AG04450 (cell line): ENCODE data around the gene PALLD. TPM values are rescaled to one million over a fixed set of nuclear protein-coding genes. Genes with fewer than 3 reads are reported as not detected.
"Not testable (repeated sequence)": the region's sequence is repeated elsewhere in the genome, so short reads cannot be mapped to it uniquely, and the experiment has no call there.

Experiments
- CTCF ChIA-PET: fragments of 300-600, 350-600 bp; formaldehyde crosslinking; extraction: SDS; loops from one replicate; lab custom pipeline; 2022; ENCODE audit warnings: antibody characterized with exemption, inconsistent platforms; lab: Charles Lee
- POLR2A ChIA-PET: fragments of 350-600 bp; formaldehyde crosslinking; extraction: SDS; loops from one replicate; lab custom pipeline; 2021; ENCODE audit warnings: antibody characterized with exemption, inconsistent platforms; lab: Yijun Ruan, JAX
- DNase-seq: peaks from one replicate; pipeline ENCODE4 v3.0.0-alpha.2; 2011; ENCODE audit warnings: low read depth, low spot score
- H3K27ac ChIP-seq: one replicate; pipeline ENCODE4 v1.5.1; 2012; ENCODE audit warnings: low read depth, low read length, control low read depth
- H3K27me3 ChIP-seq: one replicate; pipeline ENCODE4 v1.6.0; 2012; ENCODE audit warnings: low read length; ENCODE audit not compliant: control insufficient read depth, insufficient read depth
- H3K4me3 ChIP-seq: 2 replicates; pipeline ENCODE4 v1.5.1; 2011; ENCODE audit warnings: mild to moderate bottlenecking, low read depth, low read length, control low read depth
- H3K9me3 ChIP-seq: 2 replicates; pipeline ENCODE4 v1.5.1; 2012; ENCODE audit warnings: low read length; ENCODE audit not compliant: control insufficient read depth, insufficient read depth
- polyA plus RNA-seq: library from polyadenylated mRNA; depleted of rRNA; stranded (reverse); fragments of >200 nt; gene quantifications from 2 replicates; pipeline ENCODE4 v1.2.3, GENCODE V29; 2011; rRNA removed
- small RNA-seq: library from RNA; depleted of rRNA; stranded (forward); fragments of <200 nt; gene quantifications from one replicate; pipeline ENCODE3, GENCODE V24; 2012; ENCODE audit warnings: low read depth; ENCODE audit not compliant: insufficient read length
- TF ChIP-seq, protein P1 (sequence below): IDR thresholded peaks from 2 replicates; pipeline ENCODE4 v1.5.1; 2011; ENCODE audit warnings: low read depth, low read length, control low read depth, inconsistent platforms

PALLD gene
- polyA plus RNA-seq, 1 experiment: 159 TPM

- Histone ChIP-seq H3K27ac (no peak overlapping the region), H3K4me3 (no peak overlapping the region), H3K9me3 (no peaks in the 10 kb centered on the region), H3K27me3 (no peaks in the 10 kb centered on the region)
- TF ChIP-seq, protein P1, sequence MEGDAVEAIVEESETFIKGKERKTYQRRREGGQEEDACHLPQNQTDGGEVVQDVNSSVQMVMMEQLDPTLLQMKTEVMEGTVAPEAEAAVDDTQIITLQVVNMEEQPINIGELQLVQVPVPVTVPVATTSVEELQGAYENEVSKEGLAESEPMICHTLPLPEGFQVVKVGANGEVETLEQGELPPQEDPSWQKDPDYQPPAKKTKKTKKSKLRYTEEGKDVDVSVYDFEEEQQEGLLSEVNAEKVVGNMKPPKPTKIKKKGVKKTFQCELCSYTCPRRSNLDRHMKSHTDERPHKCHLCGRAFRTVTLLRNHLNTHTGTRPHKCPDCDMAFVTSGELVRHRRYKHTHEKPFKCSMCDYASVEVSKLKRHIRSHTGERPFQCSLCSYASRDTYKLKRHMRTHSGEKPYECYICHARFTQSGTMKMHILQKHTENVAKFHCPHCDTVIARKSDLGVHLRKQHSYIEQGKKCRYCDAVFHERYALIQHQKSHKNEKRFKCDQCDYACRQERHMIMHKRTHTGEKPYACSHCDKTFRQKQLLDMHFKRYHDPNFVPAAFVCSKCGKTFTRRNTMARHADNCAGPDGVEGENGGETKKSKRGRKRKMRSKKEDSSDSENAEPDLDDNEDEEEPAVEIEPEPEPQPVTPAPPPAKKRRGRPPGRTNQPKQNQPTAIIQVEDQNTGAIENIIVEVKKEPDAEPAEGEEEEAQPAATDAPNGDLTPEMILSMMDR: no peak
- DNase-seq: no peak
- ChIA-PET CTCF (no interaction called here), POLR2A (no interaction called here)
Measured at GRCh38 chr4:168945291-168945690, 448.4 kb downstream of the PALLD start.

DNA sequence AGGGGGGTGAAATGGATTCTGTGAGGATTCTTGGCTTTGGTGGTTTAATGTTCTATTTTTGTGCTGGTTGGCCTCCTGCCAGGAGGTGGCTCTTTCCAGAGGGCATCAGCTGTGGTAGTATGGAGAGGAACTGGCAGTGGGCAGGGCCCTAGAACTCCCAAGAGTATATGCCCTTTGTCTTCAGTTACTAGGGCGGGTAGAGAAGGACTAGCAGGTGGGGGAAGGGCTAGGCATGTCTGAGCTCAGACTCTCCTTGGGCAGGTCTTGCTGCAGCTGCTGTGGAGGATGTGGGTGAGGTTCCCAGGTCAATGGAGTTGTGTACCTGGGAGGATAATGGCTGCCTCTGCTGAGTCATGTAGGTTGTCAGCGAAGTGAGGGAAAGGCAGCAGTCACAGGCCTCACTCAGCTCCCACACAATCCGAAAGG is 456.0 kb downstream of the PALLD start:
- CTCF ChIA-PET: interaction anchor here (0.7 kb wide), 1 partner anchor 10 kb away, joined by 3 read pairs; no protein-coding TSS in a partner anchor
- H3K9me3 ChIP-seq, H3K27me3 ChIP-seq, H3K27ac ChIP-seq, DNase-seq, POLR2A ChIA-PET, H3K4me3 ChIP-seq: not testable (repeated sequence)

DNA sequence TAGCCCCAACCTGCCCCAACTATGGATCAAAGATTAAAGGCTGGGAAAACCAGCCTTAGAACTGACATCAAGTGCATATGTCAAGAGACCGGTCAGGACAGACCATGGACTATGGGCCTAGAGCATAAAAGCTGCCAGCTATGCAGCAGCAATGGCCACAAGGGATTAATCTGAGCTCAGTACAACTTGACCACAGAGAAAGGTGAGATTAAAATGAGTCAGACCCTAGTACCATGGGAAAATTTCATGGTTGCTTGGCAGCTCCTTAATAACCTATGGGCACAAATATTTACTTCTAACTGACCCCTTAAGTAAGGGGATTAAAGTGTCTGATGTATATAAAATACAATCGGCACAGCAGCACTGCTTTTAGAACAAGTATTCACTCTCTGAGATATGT is 458.8 kb downstream of the PALLD start:
- ChIA-PET POLR2A (no interaction called here), CTCF (interaction anchor here (1.2 to 1.3 kb wide), 2 partner anchors 9 to 34 kb away, joined by 3 read pairs; no protein-coding TSS in a partner anchor)
- Histone ChIP-seq H3K9me3 (no peaks in the 10 kb centered on the region), H3K4me3 (no peak overlapping the region), H3K27ac (no peak overlapping the region), H3K27me3 (no peaks in the 10 kb centered on the region)
- TF ChIP-seq, protein P1: no peak
- no peak for DNase-seq

DNA sequence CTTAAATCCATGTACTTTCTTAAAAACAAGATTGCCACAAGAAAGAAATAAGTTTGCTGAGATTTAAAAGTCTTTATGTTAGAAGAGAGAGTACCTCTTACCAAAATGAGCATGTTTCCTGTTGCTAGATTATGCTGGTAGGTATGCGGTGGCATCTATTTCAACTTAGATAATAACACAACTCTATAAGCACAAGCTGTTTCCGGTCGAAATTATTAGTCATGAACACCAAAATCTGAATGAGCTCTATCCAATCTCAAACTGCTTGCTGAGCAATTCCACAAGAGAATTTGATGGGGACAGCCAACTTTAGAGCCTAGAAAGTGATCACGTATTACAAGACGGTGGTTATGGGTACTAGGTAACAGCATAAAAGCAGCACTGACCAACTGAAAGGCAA is 463.9 kb downstream of the PALLD start:
- CTCF ChIA-PET: interaction anchor here (0.6 kb wide), 1 partner anchor 17 kb away, joined by 3 read pairs; no protein-coding TSS in a partner anchor
- no peak for DNase-seq
- Histone ChIP-seq H3K4me3 (no peak overlapping the region), H3K27me3 (no peaks in the 10 kb centered on the region), H3K9me3 (no peaks in the 10 kb centered on the region), H3K27ac (no peak overlapping the region)
- POLR2A ChIA-PET: no interaction called here
- TF ChIP-seq, protein P1: no peak

DNA sequence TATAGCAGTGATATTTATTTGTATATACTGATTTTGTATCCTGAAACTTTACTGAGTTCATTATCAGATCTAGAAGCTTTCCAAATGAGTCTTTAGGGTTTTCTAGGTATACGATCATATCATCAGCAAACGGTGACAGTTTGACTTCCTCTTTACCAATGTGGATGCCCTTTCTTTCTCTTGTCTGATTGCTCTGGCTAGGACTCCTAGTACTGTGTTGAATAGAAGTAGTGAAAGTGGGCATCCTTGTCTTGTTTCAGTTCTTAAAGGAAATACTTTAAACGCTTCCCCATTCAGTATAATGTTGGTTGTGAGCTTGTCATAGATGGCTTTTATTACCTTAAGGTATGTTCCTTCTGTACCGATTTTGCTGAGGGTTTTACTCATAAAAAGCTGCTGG is 475.7 kb downstream of the PALLD start:
- no peak overlapping the region for H3K4me3 ChIP-seq
- H3K9me3 ChIP-seq: no peaks in the 10 kb centered on the region
- no peaks in the 10 kb centered on the region for H3K27me3 ChIP-seq
- no peak overlapping the region for H3K27ac ChIP-seq
- ChIA-PET POLR2A (no interaction called here), CTCF (interaction anchor here (0.5 kb wide), 1 partner anchor 38 kb away, joined by 3 read pairs; no protein-coding TSS in a partner anchor)
- no peak for DNase-seq
- TF ChIP-seq, protein P1: no peak

Small RNAs within 50 kb of the gene (small RNA-seq; reads per million reads assigned to genes)
- gene RF00432: not detected
- gene RNU6-1336P: not detected
- not detected for gene RNU6-853P

Other genes starting within 250 kb of the PALLD start
- 7.1 and 8.4 TPM in 2 replicates for gene DDX60, start 178.3 kb upstream of the PALLD start, polyA plus RNA-seq
- gene DDX60L, start 16.6 kb upstream of the PALLD start, polyA plus RNA-seq: 13.4 and 16.6 TPM in 2 replicates